ENCODE measurements around the gene PRKCA. TPM values are rescaled to one million over a fixed set of nuclear protein-coding genes. Genes with fewer than 3 reads are reported as not detected.

The PRKCA gene
- total and polyA plus RNA-seq, 10 of the 15 experiments (the other 5 are each of a cell fraction or from before 2014, with no cell fraction given): 0.11 to 14.6 (median 0.72) TPM

DNA sequence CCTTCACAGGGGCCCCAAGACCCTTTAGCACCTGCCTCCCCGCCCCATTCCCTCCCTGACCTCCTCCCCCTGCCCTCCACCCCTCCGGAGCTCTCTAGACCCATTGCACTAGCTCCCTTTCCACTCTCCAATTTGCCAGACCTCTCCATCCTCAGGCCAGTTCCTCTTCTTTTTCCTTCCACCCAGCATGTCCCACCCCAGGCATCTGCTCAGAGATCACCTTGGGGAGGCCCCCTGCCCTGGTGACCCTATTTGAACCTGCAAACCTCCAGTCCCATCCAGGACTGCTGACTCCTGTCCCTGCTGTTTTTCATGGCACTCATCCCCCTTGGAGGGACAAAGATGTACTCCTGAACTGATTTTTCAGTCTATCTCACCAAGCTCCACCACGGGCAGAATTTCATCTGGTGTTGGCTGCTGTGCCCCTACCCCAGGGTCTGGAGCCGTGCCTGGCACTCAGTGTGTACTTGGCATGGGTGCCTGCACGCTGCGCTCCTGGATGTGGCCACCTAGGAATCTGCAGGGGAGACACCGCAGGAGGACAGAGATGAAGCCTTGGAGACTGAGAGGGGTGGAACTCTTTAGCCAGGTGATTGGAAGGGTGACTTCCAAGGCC is 446.9 kb downstream of the PRKCA start:
- FAIRE-seq: no peak
- no peak overlapping the region for H2AFZ ChIP-seq (ENCODE audit: control insufficient read depth, low read depth, low read length)
- H3K79me2 ChIP-seq (ENCODE audit: control insufficient read depth, insufficient read depth, low read length): no peaks in the 10 kb centered on the region
- in situ Hi-C loops (cut with MboI): no loop called here
- H3K9ac ChIP-seq (ENCODE audit: control insufficient read depth, insufficient read depth, low read length): no peak overlapping the region
- H3K9me3 ChIP-seq (replicated peaks; ENCODE audit: control insufficient read depth, insufficient read depth, low read length): no peaks in the 10 kb centered on the region
- ATAC-seq: no peak
- WGBS (ENCODE audit: insufficient coverage, insufficient replicate concordance, low lambda C conversion rate, missing lambda C conversion rate): 41% methylated on average over 7 of the region's 7 CpGs
- no peaks in the 10 kb centered on the region for H3K4me1 ChIP-seq (ENCODE audit: control insufficient read depth, insufficient read depth, low read length)
- ChIA-PET RAD21 (ENCODE audit: unreplicated experiment) (no interaction called here), CTCF (no interaction called here), POLR2A (no interaction called here), SMC1A (ENCODE audit: uncharacterized antibody, unreplicated experiment) (no interaction called here)
- DNase-seq (ENCODE audit: low read depth, low spot score): no peak
- H3K4me2 ChIP-seq (ENCODE audit: control insufficient read depth, insufficient read depth): no peak overlapping the region
- intact Hi-C loops (cut with micrococcal nuclease; ENCODE audit: unreplicated experiment): no loop called here
- no peaks in the 10 kb centered on the region for H3K36me3 ChIP-seq (ENCODE audit: control insufficient read depth in 2 of 2, insufficient read depth in 2 of 2, low read length in 1 of 2)
- BruUV-seq (replicated peaks): no TSS peak
- no peaks in the 10 kb centered on the region for H4K20me1 ChIP-seq (ENCODE audit: control insufficient read depth, insufficient read depth)
- no peak for TF ChIP-seq SREBF1 (IDR thresholded peaks at IDR 0.05; ENCODE audit: low read length)
- TF ChIP-seq SPI1 (IDR thresholded peaks at IDR 0.05; ENCODE audit: borderline replicate concordance, insufficient read depth, low read depth, low read length): no peak
- no peak for TF ChIP-seq LARP7 (IDR thresholded peaks at IDR 0.05)
- no peak for TF ChIP-seq MYB (IDR thresholded peaks at IDR 0.05; ENCODE audit: borderline replicate concordance, low read depth, low read length)
- TF ChIP-seq, protein P1, sequence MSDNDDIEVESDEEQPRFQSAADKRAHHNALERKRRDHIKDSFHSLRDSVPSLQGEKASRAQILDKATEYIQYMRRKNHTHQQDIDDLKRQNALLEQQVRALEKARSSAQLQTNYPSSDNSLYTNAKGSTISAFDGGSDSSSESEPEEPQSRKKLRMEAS (IDR thresholded peaks at IDR 0.05; ENCODE audit: low read depth, low read length): no peak
- TF ChIP-seq HDAC6 (IDR thresholded peaks at IDR 0.05; ENCODE audit: unreplicated experiment): no peak
- TF ChIP-seq, protein P2, sequence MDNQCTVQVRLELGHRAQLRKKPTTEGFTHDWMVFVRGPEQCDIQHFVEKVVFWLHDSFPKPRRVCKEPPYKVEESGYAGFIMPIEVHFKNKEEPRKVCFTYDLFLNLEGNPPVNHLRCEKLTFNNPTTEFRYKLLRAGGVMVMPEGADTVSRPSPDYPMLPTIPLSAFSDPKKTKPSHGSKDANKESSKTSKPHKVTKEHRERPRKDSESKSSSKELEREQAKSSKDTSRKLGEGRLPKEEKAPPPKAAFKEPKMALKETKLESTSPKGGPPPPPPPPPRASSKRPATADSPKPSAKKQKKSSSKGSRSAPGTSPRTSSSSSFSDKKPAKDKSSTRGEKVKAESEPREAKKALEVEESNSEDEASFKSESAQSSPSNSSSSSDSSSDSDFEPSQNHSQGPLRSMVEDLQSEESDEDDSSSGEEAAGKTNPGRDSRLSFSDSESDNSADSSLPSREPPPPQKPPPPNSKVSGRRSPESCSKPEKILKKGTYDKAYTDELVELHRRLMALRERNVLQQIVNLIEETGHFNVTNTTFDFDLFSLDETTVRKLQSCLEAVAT (IDR thresholded peaks at IDR 0.05): no peak
- TF ChIP-seq RCOR1 (conservative IDR thresholded peaks at IDR 0.05; ENCODE audit: low read depth, low read length): no peak
- TF ChIP-seq STAT3 (IDR thresholded peaks at IDR 0.05; ENCODE audit: low read depth, low read length): no peak
- TF ChIP-seq NFYB (IDR thresholded peaks at IDR 0.05; ENCODE audit: insufficient read depth, low read depth, low read length): no peak
- no peak for TF ChIP-seq ZNF217 (IDR thresholded peaks at IDR 0.05)
- TF ChIP-seq DPF2 (IDR thresholded peaks at IDR 0.05): no peak
- no peak for TF ChIP-seq ZNF384 (IDR thresholded peaks at IDR 0.05; ENCODE audit: borderline replicate concordance, low read depth, low read length)
- no peak for TF ChIP-seq SREBF2 (IDR thresholded peaks at IDR 0.05; ENCODE audit: low read length)
- no peak for TF ChIP-seq RAD21 (IDR thresholded peaks at IDR 0.05; ENCODE audit: insufficient read depth, low read depth, low read length)
- TF ChIP-seq SMAD1 (IDR thresholded peaks at IDR 0.05; ENCODE audit: low read depth, partially characterized antibody): no peak
- H3K27ac ChIP-seq (ENCODE audit: control insufficient read depth, insufficient read depth): no peak overlapping the region
- no peak overlapping the region for H3K4me3 ChIP-seq
- no peaks in the 10 kb centered on the region for H3K27me3 ChIP-seq (replicated peaks in 1 of 2; ENCODE audit: control insufficient read depth in 2 of 2, insufficient read depth in 2 of 2, low read length in 1 of 2)

Measured in GM12878 (cell line).